WTC11 (cell line): ENCODE data around the gene HPCA. TPM values are rescaled to one million over a fixed set of nuclear protein-coding genes. Genes with fewer than 3 reads are reported as not detected.

Source experiments
- ATAC-seq: fragments of 200-7000 bp; cut with Tn5 transposase; 2 replicates; pipeline ENCODE4 v1.10.0; 2021; ENCODE audit warnings: mild to moderate bottlenecking, moderate library complexity
- CTCF ChIA-PET: fragments of 300-600 bp; sonication (Branson Sonifier 250); formaldehyde crosslinking; loops from one replicate; lab custom pipeline; 2021; ENCODE audit warnings: antibody characterized with exemption; lab: Charles Lee
- POLR2A ChIA-PET: fragments of 350-600 bp; sonication (Branson Sonifier 250); formaldehyde crosslinking; loops from one replicate; lab custom pipeline; 2021; ENCODE audit warnings: antibody characterized with exemption; lab: Charles Lee
- DNase-seq: peaks from one replicate; pipeline ENCODE4 v3.0.0; 2021; ENCODE audit warnings: low spot score
- H3K27ac Mint-ChIP-seq: 2 replicates; pipeline ENCODE4 v1.8.0; 2021; ENCODE audit warnings: mixed read lengths
- H3K27me3 Mint-ChIP-seq: 2 replicates; pipeline ENCODE4 v1.8.0; 2021; ENCODE audit warnings: low read depth, mild to moderate bottlenecking, moderate library complexity, mixed read lengths
- H3K36me3 Mint-ChIP-seq: 2 replicates; pipeline ENCODE4 v1.8.0; 2021; ENCODE audit warnings: mixed read lengths
- H3K4me1 Mint-ChIP-seq: 2 replicates; pipeline ENCODE4 v1.8.0; 2022; ENCODE audit warnings: mixed read lengths
- H3K4me3 Mint-ChIP-seq: 2 replicates; pipeline ENCODE4 v1.8.0; 2021; ENCODE audit warnings: mild to moderate bottlenecking, moderate library complexity, mixed read lengths
- H3K9me3 Mint-ChIP-seq: 2 replicates; pipeline ENCODE4 v1.8.0; 2021; ENCODE audit warnings: mixed read lengths
- ATF1 ChIP-seq: sonication (generic); formaldehyde crosslinking; IDR thresholded peaks from 2 replicates; pipeline ENCODE4 v1.8.1; 2023; ENCODE audit warnings: mild to moderate bottlenecking, moderate library complexity, missing genetic modification reagents
- ATF3 ChIP-seq: sonication (generic); formaldehyde crosslinking; conservative IDR thresholded peaks from 2 replicates; pipeline ENCODE4 v1.8.1; 2022; ENCODE audit warnings: mild to moderate bottlenecking, missing genetic modification reagents
- ATF6 ChIP-seq: sonication (generic); formaldehyde crosslinking; IDR thresholded peaks from 2 replicates; pipeline ENCODE4 v1.8.1; 2023; ENCODE audit warnings: mild to moderate bottlenecking, missing genetic modification reagents
- E2F4 ChIP-seq: sonication (generic); formaldehyde crosslinking; IDR thresholded peaks from 2 replicates; pipeline ENCODE4 v1.8.1; 2022; ENCODE audit warnings: low read depth, mild to moderate bottlenecking, moderate library complexity, missing genetic modification reagents, borderline replicate concordance
- E2F5 ChIP-seq: sonication (generic); formaldehyde crosslinking; IDR thresholded peaks from 2 replicates; pipeline ENCODE4 v1.8.1; 2022; ENCODE audit warnings: mild to moderate bottlenecking, moderate library complexity, missing genetic modification reagents
- FOXP4 ChIP-seq: sonication (generic); formaldehyde crosslinking; IDR thresholded peaks from 2 replicates; pipeline ENCODE4 v1.8.0; 2022; ENCODE audit warnings: mild to moderate bottlenecking, missing genetic modification reagents
- GABPB1 ChIP-seq: sonication (generic); formaldehyde crosslinking; IDR thresholded peaks from 2 replicates; pipeline ENCODE4 v1.8.1; 2023; ENCODE audit warnings: mild to moderate bottlenecking, missing genetic modification reagents
- GRHL2 ChIP-seq: fragments of 250-450 bp; sonication (Bioruptor Pico); IDR thresholded peaks from 2 replicates; pipeline ENCODE4 v1.8.0; 2022; ENCODE audit warnings: mild to moderate bottlenecking, moderate library complexity; ENCODE audit not compliant: insufficient replicate concordance, severe bottlenecking
- HMGA2 ChIP-seq: fragments of 250-450 bp; sonication (Bioruptor Pico); IDR thresholded peaks from 2 replicates; pipeline ENCODE4 v1.4.0; 2021; ENCODE audit warnings: mild to moderate bottlenecking, moderate library complexity
- MAX ChIP-seq: sonication (generic); formaldehyde crosslinking; IDR thresholded peaks from 2 replicates; pipeline ENCODE4 v1.8.0; 2022; ENCODE audit warnings: mild to moderate bottlenecking, missing genetic modification reagents
- MXD4 ChIP-seq: fragments of 250-450 bp; sonication (Bioruptor Pico); IDR thresholded peaks from 2 replicates; pipeline ENCODE4 v1.8.0; 2021; ENCODE audit warnings: mild to moderate bottlenecking, moderate library complexity, borderline replicate concordance
- OVOL2 ChIP-seq: fragments of 250-450 bp; sonication (Bioruptor Pico); IDR thresholded peaks from 2 replicates; pipeline ENCODE4 v1.9.0; 2021; ENCODE audit warnings: mild to moderate bottlenecking, borderline replicate concordance
- RORB ChIP-seq: fragments of 250-450 bp; sonication (Bioruptor Pico); IDR thresholded peaks from 2 replicates; pipeline ENCODE4 v1.9.0; 2021; ENCODE audit warnings: mild to moderate bottlenecking
- STAT6 ChIP-seq: sonication (generic); formaldehyde crosslinking; conservative IDR thresholded peaks from 2 replicates; pipeline ENCODE4 v1.8.1; 2023; ENCODE audit warnings: mild to moderate bottlenecking, low read depth, missing genetic modification reagents, moderate library complexity
- USF1 ChIP-seq: sonication (generic); formaldehyde crosslinking; IDR thresholded peaks from 2 replicates; pipeline ENCODE4 v1.8.0; 2022; ENCODE audit warnings: mild to moderate bottlenecking, missing genetic modification reagents
- ZBTB21 ChIP-seq: sonication (generic); formaldehyde crosslinking; IDR thresholded peaks from 2 replicates; pipeline ENCODE4 v1.8.1; 2023; ENCODE audit warnings: mild to moderate bottlenecking, missing genetic modification reagents, borderline replicate concordance
- ZMAT4 ChIP-seq: fragments of 250-450 bp; sonication (Bioruptor Pico); IDR thresholded peaks from 2 replicates; pipeline ENCODE4 v1.9.0; 2021; ENCODE audit warnings: mild to moderate bottlenecking
- ZNF121 ChIP-seq: sonication (generic); formaldehyde crosslinking; IDR thresholded peaks from 2 replicates; pipeline ENCODE4 v1.8.0; 2023; ENCODE audit warnings: missing genetic modification reagents
- ZNF138 ChIP-seq: sonication (generic); formaldehyde crosslinking; conservative IDR thresholded peaks from 2 replicates; pipeline ENCODE4 v1.8.1; 2022; ENCODE audit warnings: mild to moderate bottlenecking, moderate library complexity, missing genetic modification reagents
- ZNF232 ChIP-seq: sonication (generic); formaldehyde crosslinking; IDR thresholded peaks from 2 replicates; pipeline ENCODE4 v1.8.0; 2022; ENCODE audit warnings: mild to moderate bottlenecking, missing genetic modification reagents
- total RNA-seq: library from RNA; stranded (reverse); gene quantifications from 3 replicates; pipeline ENCODE4 v1.2.3, GENCODE V29; 2021

HPCA gene
- total RNA-seq, 1 experiment from 2014 or later, result 1.9 TPM

GRCh38 chr1:32888677-32889420, 2.6 kb downstream of the HPCA start (continued):
- TF ChIP-seq FOXP4 (CRISPR knock-in tag) (no peak), OVOL2 (CRISPR knock-in tag) (no peak), HMGA2 (CRISPR knock-in tag) (no peak), ZNF138 (CRISPR knock-in tag) (no peak), ZNF121 (no peak), STAT6 (CRISPR knock-in tag) (no peak), RORB (CRISPR knock-in tag) (no peak), GRHL2 (CRISPR knock-in tag) (no peak), ATF1 (CRISPR knock-in tag) (no peak)
- TF ChIP-seq, all 79 proteins: peak for 0

- H3K4me1 Mint-ChIP-seq, result peaks cover 18% of the 10 kb centered on the region
- POLR2A ChIA-PET, result no interaction called here
- no peak for ATAC-seq
- CTCF ChIA-PET, result interaction anchor here (0.8 to 7.4 kb wide), 4 partner anchors 9 to 197 kb away, joined by 3 to 80 read pairs (median 4); no protein-coding TSS in a partner anchor
- TF ChIP-seq MXD4 (CRISPR knock-in tag) (no peak), USF1 (no peak), E2F4 (CRISPR knock-in tag) (no peak), ZNF121 (no peak), ATF3 (no peak), ATF6 (CRISPR knock-in tag) (no peak), ZBTB21 (CRISPR knock-in tag) (no peak), MAX (no peak), ZNF232 (CRISPR knock-in tag) (no peak), E2F5 (CRISPR knock-in tag) (no peak), ZMAT4 (CRISPR knock-in tag) (no peak), GABPB1 (CRISPR knock-in tag) (no peak)
- TF ChIP-seq, all 79 proteins: peak for 0
- DNase-seq, result no peak
- Mint-ChIP-seq H3K27me3 (peaks cover 73% of the 10 kb centered on the region), H3K4me3 (no peak overlapping the region), H3K9me3 (peaks cover 7% of the 10 kb centered on the region), H3K36me3 (no peaks in the 10 kb centered on the region), H3K27ac (no peak overlapping the region)
Observed at GRCh38 chr1:32889731-32890278, 3.5 kb downstream of the HPCA start.
